Lower lobe of right lung (tissue), 2 donors: ENCODE data around the gene SRSF3. TPM values are rescaled to one million over a fixed set of nuclear protein-coding genes. Genes with fewer than 3 reads are reported as not detected.

Source experiments
- ATAC-seq, 2 donors: fragments of 200-7000 bp; cut with Tn5 transposase; one replicate each; pipeline ENCODE4 v1.9.1; 2020 to 2022; ENCODE audit warnings: mild to moderate bottlenecking in 2 of 2, moderate library complexity in 2 of 2
- DNase-seq: peaks from one replicate; pipeline ENCODE4 v3.0.0-alpha.2; 2020
- H3K27ac ChIP-seq: fragments of 200-600 bp; one replicate; pipeline ENCODE4 v1.8.0; 2022
- H3K27me3 ChIP-seq: fragments of 200-600 bp; one replicate; pipeline ENCODE4 v1.8.0; 2022; ENCODE audit warnings: low read depth
- H3K36me3 ChIP-seq: fragments of 200-600 bp; one replicate; pipeline ENCODE4 v1.8.0; 2022; ENCODE audit warnings: mild to moderate bottlenecking
- H3K4me1 ChIP-seq: fragments of 200-600 bp; one replicate; pipeline ENCODE4 v1.8.0; 2022
- H3K4me3 ChIP-seq: fragments of 200-600 bp; one replicate; pipeline ENCODE4 v1.8.0; 2022; ENCODE audit warnings: mild to moderate bottlenecking
- H3K9me3 ChIP-seq: fragments of 200-600 bp; one replicate; pipeline ENCODE4 v1.8.0; 2022
- intact Hi-C: fragments of 100-400 bp; cut with DNase I; formaldehyde crosslinking; loops from one replicate; pipeline ENCODE4 v1.11.0; 2022
- total RNA-seq: library from RNA; stranded (reverse); fragmentation: NEBNext Ultra II Directional; extraction: Animal tissue kit (Norgen Biotek cat#: 25700); gene quantifications from one replicate; pipeline ENCODE4 v1.2.1, GENCODE V29; 2021
- TF ChIP-seq, protein P1 (sequence below): fragments of 200-600 bp; IDR thresholded peaks from one replicate; pipeline ENCODE4 v1.8.0; 2022; ENCODE audit warnings: antibody characterized with exemption, mild to moderate bottlenecking
- donor health status: DM: no; HTN: yes; CAD: no; lungs with severe emphysema.

SRSF3 gene
- total RNA-seq, 1 donor from 2014 or later: 180 TPM

DNA sequence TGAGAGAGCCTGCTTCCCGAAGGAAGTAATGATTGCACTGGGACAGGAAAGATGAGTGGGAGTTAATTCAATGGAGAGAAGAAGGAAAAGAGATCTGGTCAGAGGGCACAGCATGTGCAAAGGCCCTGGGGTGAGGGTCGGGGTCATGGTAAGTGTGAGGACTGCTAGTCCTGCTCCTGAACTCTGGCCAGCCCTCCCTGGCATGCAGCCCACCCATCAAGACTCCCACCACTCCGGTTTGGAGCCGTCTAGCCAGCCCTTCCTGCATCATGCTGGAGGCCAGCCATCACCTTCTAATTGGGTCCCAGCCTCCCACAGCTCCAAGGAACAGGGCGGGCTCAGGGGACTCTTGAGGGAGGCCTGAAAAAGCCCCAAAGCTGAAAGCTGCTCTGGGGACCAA lies 42.1 kb downstream of the SRSF3 start:
- H3K36me3 ChIP-seq: no peaks in the 10 kb centered on the region
- H3K4me1 ChIP-seq: peaks cover 11% of the 10 kb centered on the region
- no peak overlapping the region for H3K27ac ChIP-seq
- no peaks in the 10 kb centered on the region for H3K27me3 ChIP-seq
- TF ChIP-seq, protein P1, sequence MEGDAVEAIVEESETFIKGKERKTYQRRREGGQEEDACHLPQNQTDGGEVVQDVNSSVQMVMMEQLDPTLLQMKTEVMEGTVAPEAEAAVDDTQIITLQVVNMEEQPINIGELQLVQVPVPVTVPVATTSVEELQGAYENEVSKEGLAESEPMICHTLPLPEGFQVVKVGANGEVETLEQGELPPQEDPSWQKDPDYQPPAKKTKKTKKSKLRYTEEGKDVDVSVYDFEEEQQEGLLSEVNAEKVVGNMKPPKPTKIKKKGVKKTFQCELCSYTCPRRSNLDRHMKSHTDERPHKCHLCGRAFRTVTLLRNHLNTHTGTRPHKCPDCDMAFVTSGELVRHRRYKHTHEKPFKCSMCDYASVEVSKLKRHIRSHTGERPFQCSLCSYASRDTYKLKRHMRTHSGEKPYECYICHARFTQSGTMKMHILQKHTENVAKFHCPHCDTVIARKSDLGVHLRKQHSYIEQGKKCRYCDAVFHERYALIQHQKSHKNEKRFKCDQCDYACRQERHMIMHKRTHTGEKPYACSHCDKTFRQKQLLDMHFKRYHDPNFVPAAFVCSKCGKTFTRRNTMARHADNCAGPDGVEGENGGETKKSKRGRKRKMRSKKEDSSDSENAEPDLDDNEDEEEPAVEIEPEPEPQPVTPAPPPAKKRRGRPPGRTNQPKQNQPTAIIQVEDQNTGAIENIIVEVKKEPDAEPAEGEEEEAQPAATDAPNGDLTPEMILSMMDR: no peak
- no peak overlapping the region for H3K4me3 ChIP-seq
- intact Hi-C loops: no loop called here
- no peaks in the 10 kb centered on the region for H3K9me3 ChIP-seq
- ATAC-seq (no peak), DNase-seq (no peak)

- Histone ChIP-seq H3K36me3 (no peaks in the 10 kb centered on the region), H3K27me3 (no peaks in the 10 kb centered on the region), H3K9me3 (no peaks in the 10 kb centered on the region), H3K4me3 (no peak overlapping the region), H3K27ac (no peak overlapping the region), H3K4me1 (peaks cover 11% of the 10 kb centered on the region)
- TF ChIP-seq, protein P1: no peak
- DNase-seq (no peak), ATAC-seq (no peak)
- intact Hi-C loops: no loop called here
Measured at GRCh38 chr6:36636687-36637418, 42.7 kb downstream of the SRSF3 start.

DNA sequence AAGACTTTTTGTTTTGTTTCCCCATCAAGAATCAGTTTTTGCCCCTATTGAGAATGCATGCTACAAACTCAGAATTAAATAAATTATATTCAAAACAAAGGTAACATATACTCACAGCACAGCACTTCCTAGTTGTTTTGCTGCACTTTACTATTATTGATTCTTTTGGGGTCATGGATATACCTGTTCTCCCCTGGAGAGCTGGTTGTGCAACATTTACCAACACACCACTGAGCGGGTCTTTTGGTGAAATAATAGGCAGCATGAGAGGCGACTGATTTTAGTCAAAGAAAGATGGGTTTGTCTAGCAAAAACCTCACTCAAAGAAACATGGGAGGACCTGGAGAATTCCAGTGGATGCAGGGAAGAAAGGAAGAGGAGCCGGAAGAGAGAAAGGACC lies 44.4 kb downstream of the SRSF3 start:
- DNase-seq (no peak), ATAC-seq (no peak)
- no peaks in the 10 kb centered on the region for H3K36me3 ChIP-seq
- intact Hi-C loops: no loop called here
- TF ChIP-seq, protein P1: no peak
- H3K4me1 ChIP-seq: peaks cover 18% of the 10 kb centered on the region
- H3K9me3 ChIP-seq: no peaks in the 10 kb centered on the region
- no peak overlapping the region for H3K27ac ChIP-seq
- no peaks in the 10 kb centered on the region for H3K27me3 ChIP-seq
- H3K4me3 ChIP-seq: no peak overlapping the region

GRCh38 chr6:36639171-36639808 lies 45.1 kb downstream of the SRSF3 start:
- Histone ChIP-seq H3K4me3 (no peak overlapping the region), H3K4me1 (peaks cover 15% of the 10 kb centered on the region), H3K27ac (no peak overlapping the region), H3K27me3 (no peaks in the 10 kb centered on the region), H3K36me3 (no peaks in the 10 kb centered on the region), H3K9me3 (no peaks in the 10 kb centered on the region)
- TF ChIP-seq, protein P1: no peak
- ATAC-seq: no peak
- intact Hi-C loops: no loop called here
- no peak for DNase-seq

GRCh38 chr6:36641543-36641942 lies 47.4 kb downstream of the SRSF3 start:
- ATAC-seq (no peak), DNase-seq (no peak)
- TF ChIP-seq, protein P1: no peak
- intact Hi-C loops: no loop called here
- Histone ChIP-seq H3K9me3 (no peaks in the 10 kb centered on the region), H3K4me1 (peaks cover 13% of the 10 kb centered on the region), H3K27me3 (no peaks in the 10 kb centered on the region), H3K4me3 (no peak overlapping the region), H3K36me3 (no peaks in the 10 kb centered on the region), H3K27ac (no peak overlapping the region)
